SK-N-MC (cell line): ENCODE results near the gene FGF2.

Experiments used
- EZH2 ChIP-seq: fragments of 200-600 bp; sonication (generic); IDR thresholded peaks from one replicate; pipeline ENCODE4 v1.6.1; 2017; ENCODE audit warnings: antibody characterized with exemption
- FOXP2 ChIP-seq: optimal IDR thresholded peaks from 2 replicates; pipeline ENCODE3; 2011; ENCODE audit warnings: mild to moderate bottlenecking, moderate library complexity; ENCODE audit not compliant: insufficient read depth; ENCODE audit errors: extremely low read length, control extremely low read depth
- POLR2AphosphoS5 ChIP-seq: IDR thresholded peaks from 2 replicates; pipeline ENCODE4 v1.6.1; 2012; ENCODE audit warnings: mild to moderate bottlenecking, low read depth, low read length, borderline replicate concordance

DNA sequence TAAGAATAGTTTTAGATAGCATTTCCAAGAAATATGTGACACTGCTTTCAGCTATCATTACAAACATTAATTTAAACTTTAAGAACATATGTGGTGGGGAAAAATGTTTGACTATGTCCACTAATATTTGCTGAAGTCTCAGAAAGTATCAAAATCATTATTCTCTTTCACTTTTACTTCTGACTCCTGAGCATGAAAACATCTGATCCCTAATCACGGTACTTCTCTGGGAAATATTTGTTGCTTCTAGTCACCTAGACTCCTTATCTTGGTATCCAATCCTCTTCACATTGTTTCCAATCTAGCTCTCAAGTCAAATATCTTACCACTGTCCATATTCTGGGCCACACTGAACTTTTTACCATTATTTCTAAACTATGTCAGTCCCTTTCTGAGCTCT is 85.0 kb downstream of the FGF2 start:
- no peak for TF ChIP-seq POLR2AphosphoS5
- no peak for TF ChIP-seq EZH2
- no peak for TF ChIP-seq FOXP2
